Aorta (tissue), 5 donors: ENCODE data around the gene TFF1. TPM values are rescaled to one million over a fixed set of nuclear protein-coding genes. Genes with fewer than 3 reads are reported as not detected.

Experiments used
- ATAC-seq: fragments of 200-7000 bp; cut with Tn5 transposase; one replicate; pipeline ENCODE4 v1.9.1; 2022; ENCODE audit warnings: moderate library complexity; ENCODE audit not compliant: low FRiP score
- DNase-seq, 2 donors: peaks; one replicate each; pipeline ENCODE4 v3.0.0-alpha.2; 2020
- H3K27ac ChIP-seq, 2 donors: one replicate each; pipeline ENCODE4 v1.5.1; 2013; ENCODE audit warnings: low read length in 2 of 2, mild to moderate bottlenecking in 2 of 2, moderate library complexity in 2 of 2, control low read depth in 1 of 2, inconsistent platforms in 1 of 2, low read depth in 1 of 2
- H3K27me3 ChIP-seq, 2 donors: one replicate each; pipeline ENCODE4 v1.6.1; 2013; ENCODE audit warnings: control low read depth in 1 of 2, low read length in 1 of 2, mild to moderate bottlenecking in 1 of 2, moderate library complexity in 1 of 2; ENCODE audit not compliant: insufficient read depth in 2 of 2, control insufficient read depth in 1 of 2
- H3K36me3 ChIP-seq, 2 donors: one replicate each; pipeline ENCODE4 v1.6.1; 2013; ENCODE audit warnings: control low read depth in 1 of 2, low read length in 1 of 2, mild to moderate bottlenecking in 1 of 2; ENCODE audit not compliant: insufficient read depth in 2 of 2, control insufficient read depth in 1 of 2
- H3K4me1 ChIP-seq, 2 donors: one replicate each; pipeline ENCODE4 v1.6.1; 2013; ENCODE audit warnings: low read length in 2 of 2, control low read depth in 1 of 2, mild to moderate bottlenecking in 1 of 2, moderate library complexity in 1 of 2; ENCODE audit not compliant: insufficient read depth in 2 of 2, control insufficient read depth in 1 of 2
- H3K4me3 ChIP-seq, 2 donors: one replicate each; pipeline ENCODE4 v1.5.1; 2013; ENCODE audit warnings: low read length in 2 of 2, control low read depth in 1 of 2, mild to moderate bottlenecking in 1 of 2
- H3K9me3 ChIP-seq: one replicate; pipeline ENCODE4 v1.6.1; 2013; ENCODE audit warnings: mild to moderate bottlenecking, low read length; ENCODE audit not compliant: control insufficient read depth
- WGBS, 2 donors: extraction: QIAGEN DNeasy Blood & Tissue Kit; methylation state at CpG; one replicate each; pipeline ENCODE4 v1.1.7; 2013; 5-methylcytosine and 5-hydroxymethylcytosine counted together
- intact Hi-C, 2 donors: fragments of 100-400 bp; cut with DNase I; formaldehyde crosslinking; loops; one replicate each; pipeline versions ENCODE4 v1.14.2 to v1.15.0; 2022
- polyA plus RNA-seq, 2 donors: library from polyadenylated mRNA; stranded (reverse); fragments of 200-250 nt; gene quantifications; one replicate each; pipeline ENCODE4 v1.2.3, GENCODE V29; 2013
- total RNA-seq, 2 donors: library from RNA; stranded (reverse); fragmentation: NEBNext Ultra II Directional; extraction: Animal tissue kit (Norgen Biotek cat#: 25700); gene quantifications; one replicate each; pipeline ENCODE4 v1.2.1, GENCODE V29; 2021
- donor health status: healthy with polysubstance abuse.
- donor health status: Bipolar disorder and iron deficiency.
- donor health status: DM: no; HTN: no; CAD: no.
- donor health status: DM: no; HTN: no; CAD: no.
- donor health status: DM: yes; HTN: yes; CAD: no.

The TFF1 gene
- total and polyA plus RNA-seq, 4 donors: 7.6 to 32.4 TPM; not detected in 2

- DNase-seq (peak in 1 of 2 donors; percentile 51), ATAC-seq (no peak)
- Histone ChIP-seq H3K4me3 (no peak overlapping the region), H3K4me1 (no peaks in the 10 kb centered on the region), H3K27me3 (no peaks in the 10 kb centered on the region), H3K9me3 (no peaks in the 10 kb centered on the region), H3K36me3 (no peaks in the 10 kb centered on the region), H3K27ac (no peak overlapping the region)
- intact Hi-C loops: no loop called here
- 13 to 19% methylated on average over 23 of the region's 23 CpGs for WGBS, 2 donors
Measured at GRCh38 chr21:42374864-42375499, 8.6 kb upstream of the TFF1 start.

- Histone ChIP-seq H3K27ac (no peak overlapping the region), H3K4me3 (no peak overlapping the region), H3K9me3 (no peaks in the 10 kb centered on the region), H3K36me3 (no peaks in the 10 kb centered on the region), H3K27me3 (no peaks in the 10 kb centered on the region), H3K4me1 (no peaks in the 10 kb centered on the region)
- DNase-seq: peak in 1 of 2 donors; percentile 16
- intact Hi-C loops: no loop called here
- WGBS, 2 donors: 66 to 70% methylated on average over 7 of the region's 7 CpGs
- no peak for ATAC-seq
Measured at GRCh38 chr21:42374457-42374856, 8.1 kb upstream of the TFF1 start.

GRCh38 chr21:42373908-42374455 lies 7.6 kb upstream of the TFF1 start:
- ATAC-seq (no peak), DNase-seq (peak; percentile 38 to 49)
- H3K27ac ChIP-seq: no peak overlapping the region
- H3K4me3 ChIP-seq: no peak overlapping the region
- no peaks in the 10 kb centered on the region for H3K36me3 ChIP-seq
- intact Hi-C loops: no loop called here
- H3K27me3 ChIP-seq: no peaks in the 10 kb centered on the region
- no peaks in the 10 kb centered on the region for H3K9me3 ChIP-seq
- no peaks in the 10 kb centered on the region for H3K4me1 ChIP-seq
- WGBS, 2 donors: 77 to 81% methylated on average over 16 of the region's 16 CpGs

GRCh38 chr21:42373196-42373907 lies 7.0 kb upstream of the TFF1 start:
- H3K27me3 ChIP-seq: no peaks in the 10 kb centered on the region
- 75% methylated on average over 25 of the region's 25 CpGs for WGBS, 2 donors
- no peaks in the 10 kb centered on the region for H3K4me1 ChIP-seq
- DNase-seq: peak in 1 of 2 donors; percentile 33
- intact Hi-C loops: no loop called here
- H3K27ac ChIP-seq: no peak overlapping the region
- H3K36me3 ChIP-seq: no peaks in the 10 kb centered on the region
- H3K4me3 ChIP-seq: no peak overlapping the region
- ATAC-seq: no peak
- H3K9me3 ChIP-seq: no peaks in the 10 kb centered on the region

- H3K36me3 ChIP-seq: no peaks in the 10 kb centered on the region
- DNase-seq: no peak
- intact Hi-C loops: no loop called here
- no peaks in the 10 kb centered on the region for H3K27me3 ChIP-seq
- H3K4me3 ChIP-seq: no peak overlapping the region
- no peak for ATAC-seq
- no peaks in the 10 kb centered on the region for H3K4me1 ChIP-seq
- H3K9me3 ChIP-seq: no peaks in the 10 kb centered on the region
- no peak overlapping the region for H3K27ac ChIP-seq
- 77 to 78% methylated on average over 18 of the region's 18 CpGs for WGBS, 2 donors
Measured at GRCh38 chr21:42370894-42371654, 4.7 kb upstream of the TFF1 start.

GRCh38 chr21:42369821-42370220 lies 3.5 kb upstream of the TFF1 start:
- DNase-seq: no peak
- Histone ChIP-seq H3K9me3 (no peaks in the 10 kb centered on the region), H3K27me3 (no peaks in the 10 kb centered on the region), H3K4me1 (no peaks in the 10 kb centered on the region), H3K4me3 (no peak overlapping the region), H3K27ac (no peak overlapping the region), H3K36me3 (no peaks in the 10 kb centered on the region)
- intact Hi-C loops: no loop called here
- 70 to 74% methylated on average over 16 of the region's 16 CpGs for WGBS, 2 donors
- no peak for ATAC-seq

GRCh38 chr21:42367367-42368165 lies 1.2 kb upstream of the TFF1 start:
- Histone ChIP-seq H3K36me3 (no peaks in the 10 kb centered on the region), H3K9me3 (no peaks in the 10 kb centered on the region), H3K27ac (no peak overlapping the region), H3K4me3 (no peak overlapping the region), H3K4me1 (no peaks in the 10 kb centered on the region), H3K27me3 (no peaks in the 10 kb centered on the region)
- no peak for DNase-seq
- intact Hi-C loops: no loop called here
- ATAC-seq: no peak
- WGBS, 2 donors: 82 to 86% methylated on average over 14 of the region's 14 CpGs

- DNase-seq (no peak), ATAC-seq (no peak)
- Histone ChIP-seq H3K9me3 (no peaks in the 10 kb centered on the region), H3K4me3 (no peak overlapping the region), H3K4me1 (no peaks in the 10 kb centered on the region), H3K27ac (no peak overlapping the region), H3K27me3 (no peaks in the 10 kb centered on the region), H3K36me3 (no peaks in the 10 kb centered on the region)
- 70 to 73% methylated on average over 6 of the region's 6 CpGs for WGBS, 2 donors
- intact Hi-C loops: no loop called here
Measured at GRCh38 chr21:42365770-42366169, 565 bp downstream of the TFF1 start.
